ENCODE data around the gene GLIS1. TPM values are rescaled to one million over a fixed set of nuclear protein-coding genes. Genes with fewer than 3 reads are reported as not detected.

GLIS1 gene
- total RNA-seq, 1 donor from 2014 or later = 0.16 TPM

DNA sequence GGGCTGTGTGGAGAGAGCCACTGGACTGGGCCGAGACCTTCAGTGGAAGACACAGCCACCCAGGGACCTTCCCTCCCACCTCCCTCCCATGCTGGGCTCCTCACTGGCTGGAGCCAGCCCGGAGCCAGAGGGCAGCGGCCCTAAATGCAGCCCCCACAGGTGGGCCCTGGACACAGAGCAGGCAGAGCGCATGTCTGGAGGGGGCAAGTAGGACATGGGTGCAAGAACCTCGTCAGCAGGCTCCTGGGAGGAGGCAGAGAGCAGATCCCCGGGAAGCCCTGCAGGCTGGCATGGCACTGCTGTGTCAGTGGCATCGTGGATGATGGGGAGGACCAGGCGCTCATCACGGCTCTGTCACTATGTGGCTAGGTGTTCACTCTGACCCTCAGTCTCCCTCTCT lies 234.1 kb downstream of the GLIS1 start:
- no peak overlapping the region for H3K27ac ChIP-seq (replicated peaks)
- H3K36me3 ChIP-seq = no peaks in the 10 kb centered on the region
- no peak for DNase-seq
- no peaks in the 10 kb centered on the region for H3K9me3 ChIP-seq (replicated peaks)
- peaks cover 77% of the 10 kb centered on the region for H3K27me3 ChIP-seq (ENCODE audit: low read depth)
- no peak overlapping the region for H3K4me3 ChIP-seq
- intact Hi-C loops (cut with micrococcal nuclease) = no loop called here
- TF ChIP-seq, protein P1, sequence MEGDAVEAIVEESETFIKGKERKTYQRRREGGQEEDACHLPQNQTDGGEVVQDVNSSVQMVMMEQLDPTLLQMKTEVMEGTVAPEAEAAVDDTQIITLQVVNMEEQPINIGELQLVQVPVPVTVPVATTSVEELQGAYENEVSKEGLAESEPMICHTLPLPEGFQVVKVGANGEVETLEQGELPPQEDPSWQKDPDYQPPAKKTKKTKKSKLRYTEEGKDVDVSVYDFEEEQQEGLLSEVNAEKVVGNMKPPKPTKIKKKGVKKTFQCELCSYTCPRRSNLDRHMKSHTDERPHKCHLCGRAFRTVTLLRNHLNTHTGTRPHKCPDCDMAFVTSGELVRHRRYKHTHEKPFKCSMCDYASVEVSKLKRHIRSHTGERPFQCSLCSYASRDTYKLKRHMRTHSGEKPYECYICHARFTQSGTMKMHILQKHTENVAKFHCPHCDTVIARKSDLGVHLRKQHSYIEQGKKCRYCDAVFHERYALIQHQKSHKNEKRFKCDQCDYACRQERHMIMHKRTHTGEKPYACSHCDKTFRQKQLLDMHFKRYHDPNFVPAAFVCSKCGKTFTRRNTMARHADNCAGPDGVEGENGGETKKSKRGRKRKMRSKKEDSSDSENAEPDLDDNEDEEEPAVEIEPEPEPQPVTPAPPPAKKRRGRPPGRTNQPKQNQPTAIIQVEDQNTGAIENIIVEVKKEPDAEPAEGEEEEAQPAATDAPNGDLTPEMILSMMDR (IDR thresholded peaks at IDR 0.05; ENCODE audit: borderline replicate concordance) = no peak
- no peaks in the 10 kb centered on the region for H3K4me1 ChIP-seq

DNA sequence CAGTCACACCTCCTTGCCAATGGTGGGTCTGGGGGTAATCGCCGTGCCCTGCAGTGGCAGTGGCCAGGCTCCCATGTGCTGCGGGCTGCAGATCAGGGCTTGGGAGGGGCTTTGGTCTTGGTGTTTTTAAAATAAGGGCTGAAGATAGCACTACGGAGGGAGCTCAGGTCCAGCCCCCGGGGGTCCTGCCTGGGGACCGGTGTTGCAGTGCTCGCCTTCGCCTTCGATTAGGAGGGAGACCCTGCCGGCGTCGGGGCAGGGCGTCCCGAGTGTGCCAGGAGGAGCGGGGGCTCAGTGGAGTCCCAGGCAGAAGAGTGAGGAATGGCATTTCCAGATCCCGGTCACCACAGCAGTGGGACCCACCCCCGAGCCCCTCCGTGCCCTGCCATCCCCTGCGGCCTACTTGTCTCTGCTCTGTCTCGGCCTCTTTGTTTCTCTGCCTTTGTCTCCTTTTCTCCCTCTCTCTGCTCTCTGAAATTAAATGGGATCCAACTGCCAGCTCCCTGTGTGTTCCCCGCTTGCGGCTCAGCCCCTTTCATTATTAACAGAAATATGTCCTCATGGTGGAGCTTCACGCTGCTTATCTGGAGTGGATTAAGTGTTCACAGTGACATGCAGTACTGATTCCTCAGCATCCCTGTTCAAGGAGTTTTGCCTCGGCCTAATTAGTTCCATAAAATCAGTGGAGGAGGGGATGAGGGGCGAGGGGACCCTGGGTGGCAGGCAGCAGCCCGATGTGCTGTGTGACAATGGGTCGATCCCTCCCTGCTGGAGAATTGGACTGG lies 235.3 kb downstream of the GLIS1 start:
- TF ChIP-seq, protein P1 (IDR thresholded peaks at IDR 0.05; ENCODE audit: borderline replicate concordance) = no peak
- no peaks in the 10 kb centered on the region for H3K4me1 ChIP-seq
- H3K36me3 ChIP-seq = no peaks in the 10 kb centered on the region
- peaks cover 90% of the 10 kb centered on the region for H3K27me3 ChIP-seq (ENCODE audit: low read depth)
- no peak overlapping the region for H3K4me3 ChIP-seq
- intact Hi-C loops (cut with micrococcal nuclease) = no loop called here
- DNase-seq = no peak
- H3K27ac ChIP-seq (replicated peaks) = no peak overlapping the region
- H3K9me3 ChIP-seq (replicated peaks) = no peaks in the 10 kb centered on the region

DNA sequence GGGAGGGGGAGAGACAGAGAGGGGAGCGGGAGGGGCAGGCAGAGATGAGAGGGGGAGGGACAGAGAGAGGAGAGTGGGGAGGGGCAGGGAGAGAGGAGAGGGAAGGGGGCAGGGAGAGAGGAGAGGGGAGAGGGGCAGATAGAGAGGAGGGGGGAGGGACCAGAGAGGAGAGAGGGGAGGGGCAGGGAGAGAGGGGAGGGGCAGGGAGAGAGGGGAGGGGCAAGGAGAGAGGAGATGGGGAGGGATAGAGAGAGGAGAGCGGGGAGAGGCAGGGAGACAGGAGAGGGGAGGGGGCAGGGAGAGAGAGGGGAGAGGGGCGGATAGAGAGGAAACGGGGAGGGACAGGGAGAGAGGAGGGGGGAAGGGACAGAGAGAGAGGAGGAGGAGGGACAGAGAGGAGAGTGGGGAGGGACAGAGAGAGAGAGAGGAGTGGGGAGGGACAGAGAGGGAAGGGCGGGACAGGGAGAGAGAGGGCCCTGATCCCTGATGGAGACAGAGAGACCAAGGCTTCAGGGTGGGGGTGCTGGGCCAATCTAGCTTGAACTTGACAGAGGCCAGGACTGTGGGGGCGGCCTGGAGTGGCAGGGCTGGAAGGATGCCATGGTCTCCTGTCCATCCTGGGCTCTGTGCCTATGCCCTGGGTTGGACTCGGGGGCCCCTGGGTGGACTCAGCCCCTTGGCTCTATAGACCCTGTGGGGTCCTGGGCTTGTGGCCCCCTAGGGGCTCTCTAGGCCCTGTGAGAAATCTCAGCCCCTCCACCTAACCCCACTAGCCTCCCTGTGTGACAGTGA lies 236.1 kb downstream of the GLIS1 start:
- Histone ChIP-seq H3K36me3 (no peaks in the 10 kb centered on the region), H3K9me3 (replicated peaks) (no peaks in the 10 kb centered on the region), H3K27ac (replicated peaks) (no peak overlapping the region), H3K27me3 (ENCODE audit: low read depth) (peaks cover 90% of the 10 kb centered on the region), H3K4me1 (no peaks in the 10 kb centered on the region), H3K4me3 (no peak overlapping the region)
- no peak for DNase-seq
- intact Hi-C loops (cut with micrococcal nuclease) = no loop called here
- TF ChIP-seq, protein P1 (IDR thresholded peaks at IDR 0.05; ENCODE audit: borderline replicate concordance) = no peak

DNA sequence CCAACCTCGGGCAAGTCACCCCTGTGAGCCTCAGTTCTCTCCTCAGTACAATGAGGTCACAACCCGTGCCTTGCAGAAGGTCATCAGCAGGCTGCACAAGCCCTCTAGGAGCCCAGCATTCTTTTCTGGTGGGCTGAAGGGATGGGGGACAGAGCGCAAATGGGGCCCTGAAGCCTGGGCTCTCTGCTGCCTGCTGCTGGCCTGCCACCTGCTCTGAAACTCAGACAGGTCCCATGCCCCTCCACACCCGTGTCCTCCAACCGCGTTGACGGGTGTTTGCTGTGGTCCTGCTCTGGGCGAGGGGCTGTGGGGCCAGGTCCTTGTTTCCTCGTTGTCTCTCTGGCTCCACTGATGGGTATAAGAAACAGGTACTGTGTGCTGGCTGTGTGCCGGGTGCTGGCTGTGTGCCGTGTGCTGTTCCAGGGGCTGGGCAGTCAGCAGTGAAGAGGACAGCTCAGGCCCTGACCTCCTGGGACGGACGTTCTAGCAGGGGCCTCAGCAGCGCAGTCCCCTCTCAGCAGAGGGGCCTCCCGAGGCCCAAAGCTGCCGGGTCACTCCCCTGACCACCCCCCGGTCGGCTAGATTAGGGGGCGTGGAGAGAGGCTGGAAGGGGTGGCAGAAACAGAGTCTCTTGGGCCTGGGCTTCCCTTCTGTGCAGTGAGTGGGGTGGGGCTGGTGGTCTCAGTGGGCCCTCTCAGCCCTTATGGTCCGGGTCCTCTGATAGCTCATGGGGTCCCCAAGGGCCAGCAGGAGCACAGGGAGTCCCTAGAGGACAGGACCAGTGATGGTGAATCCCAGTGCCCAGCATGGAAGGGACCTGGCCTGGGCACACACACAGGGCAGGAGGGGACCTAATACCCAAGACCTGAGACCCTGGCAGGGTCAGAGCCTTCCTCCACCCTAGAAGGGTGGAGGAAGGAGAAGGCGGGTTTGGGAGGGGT lies 237.6 kb downstream of the GLIS1 start:
- Histone ChIP-seq H3K36me3 (no peaks in the 10 kb centered on the region), H3K4me3 (no peak overlapping the region)

More for the DNA sequence above, 237.6 kb downstream of the GLIS1 start:
- no peak for DNase-seq
- Histone ChIP-seq H3K27ac (replicated peaks) (no peak overlapping the region), H3K4me1 (no peaks in the 10 kb centered on the region), H3K27me3 (ENCODE audit: low read depth) (peaks cover 86% of the 10 kb centered on the region), H3K9me3 (replicated peaks) (no peaks in the 10 kb centered on the region)
- intact Hi-C loops (cut with micrococcal nuclease) = no loop called here
- TF ChIP-seq, protein P1 (IDR thresholded peaks at IDR 0.05; ENCODE audit: borderline replicate concordance) = no peak
